B cell (primary cell): ENCODE measurements around the gene CCDC190. TPM values are rescaled to one million over a fixed set of nuclear protein-coding genes. Genes with fewer than 3 reads are reported as not detected.

ENCODE experiments used
- ATAC-seq: fragments of 200-7000 bp; cut with Tn5 transposase; one replicate; pipeline ENCODE4 v1.10.0; 2021; ENCODE audit warnings: low read depth, mild to moderate bottlenecking, moderate number of reproducible peaks, moderate library complexity
- CTCF ChIA-PET: fragments of 350-600 bp; sonication (Branson Sonifier 250); formaldehyde crosslinking; loops from one replicate; lab custom pipeline; 2021; ENCODE audit warnings: antibody characterized with exemption, inconsistent platforms; lab: Charles Lee
- POLR2A ChIA-PET: fragments of 350-600 bp; sonication (Branson Sonifier 250); formaldehyde crosslinking; loops from one replicate; lab custom pipeline; 2021; ENCODE audit warnings: antibody characterized with exemption; lab: Charles Lee
- DNase-seq: peaks from one replicate; pipeline ENCODE4 v3.0.0; 2013
- H2AFZ ChIP-seq: 2 replicates; pipeline ENCODE4 v1.6.1; 2012; ENCODE audit warnings: mild to moderate bottlenecking, low read depth, low read length; ENCODE audit not compliant: insufficient read depth, poor library complexity, severe bottlenecking
- H3K27ac ChIP-seq, 2 donors: 1 replicate in 1 of 2; 2 replicates in 1 of 2; pipeline ENCODE4 v1.5.1; 2012 to 2013; ENCODE audit warnings: low read length in 2 of 2, mild to moderate bottlenecking in 2 of 2, moderate library complexity in 1 of 2
- H3K27me3 ChIP-seq, 4 experiments: fragments of 200-600 bp in 1 of 4; sonication (generic) in 1 of 4; replicated peaks in 1 of 4; 1 replicate in 2 of 4; 2 replicates in 2 of 4; pipeline versions ENCODE4 v1.6.1 to v1.7.0; 2013 to 2016; ENCODE audit warnings: low read length in 3 of 4, mild to moderate bottlenecking in 2 of 4, mixed read lengths in 1 of 4, moderate library complexity in 1 of 4; ENCODE audit not compliant: insufficient read depth in 4 of 4, control insufficient read depth in 3 of 4; ENCODE audit errors: control extremely low read depth in 1 of 4
- H3K36me3 ChIP-seq, 2 experiments: replicated peaks in 1 of 2; 1 replicate in 1 of 2; 2 replicates in 1 of 2; pipeline versions ENCODE4 v1.6.1 to v1.7.1; 2013; ENCODE audit warnings: low read length in 1 of 2; ENCODE audit not compliant: insufficient read depth in 2 of 2, control insufficient read depth in 1 of 2; ENCODE audit errors: control extremely low read depth in 1 of 2, extremely low read depth in 1 of 2
- H3K4me1 ChIP-seq, 2 donors: fragments of 200-600 bp in 1 of 2; sonication (generic) in 1 of 2; 1 replicate in 1 of 2; 2 replicates in 1 of 2; pipeline versions ENCODE4 v1.5.1 to v1.6.1; 2013 to 2017; ENCODE audit warnings: low read length in 2 of 2; ENCODE audit not compliant: control insufficient read depth in 2 of 2, insufficient read depth in 2 of 2
- H3K4me2 ChIP-seq: replicated peaks from 2 replicates; pipeline ENCODE3; 2012; ENCODE audit warnings: mild to moderate bottlenecking, low read depth, low read length; ENCODE audit not compliant: poor library complexity, severe bottlenecking
- H3K4me3 ChIP-seq, 5 experiments: fragments of 200-600 bp in 1 of 5; sonication (generic) in 1 of 5; 1 replicate in 3 of 5; 2 replicates in 2 of 5; pipeline versions ENCODE4 v1.5.1 to v1.7.0; 2011 to 2016; ENCODE audit warnings: low read length in 4 of 5, mild to moderate bottlenecking in 4 of 5, low read depth in 2 of 5, control low read depth in 1 of 5, moderate library complexity in 1 of 5; ENCODE audit not compliant: insufficient read depth in 1 of 5; ENCODE audit errors: control extremely low read depth in 1 of 5, extremely low read depth in 1 of 5
- H3K79me2 ChIP-seq: fragments of 200-600 bp; sonication (generic); one replicate; pipeline ENCODE4 v1.6.0; 2016; ENCODE audit warnings: low read length; ENCODE audit not compliant: control insufficient read depth, insufficient read depth
- H3K9ac ChIP-seq: fragments of 200-600 bp; sonication (generic); 2 replicates; pipeline ENCODE4 v1.6.1; 2017; ENCODE audit warnings: mild to moderate bottlenecking, low read length, moderate library complexity
- H3K9me3 ChIP-seq, 3 donors: one replicate each; pipeline versions ENCODE4 v1.6.1 to v1.7.1; 2013; ENCODE audit warnings: low read length in 2 of 3; ENCODE audit not compliant: control insufficient read depth in 2 of 3, insufficient read depth in 1 of 3; ENCODE audit errors: control extremely low read depth in 1 of 3
- H4K20me1 ChIP-seq: 2 replicates; pipeline ENCODE4 v1.6.0; 2012; ENCODE audit warnings: mild to moderate bottlenecking, low read length; ENCODE audit not compliant: insufficient read depth, control insufficient read depth, poor library complexity, severe bottlenecking
- H3K27ac Mint-ChIP-seq: one replicate; pipeline ENCODE4 v1.8.0; 2021; ENCODE audit warnings: mixed read lengths
- H3K27me3 Mint-ChIP-seq: one replicate; pipeline ENCODE4 v1.8.0; 2021; ENCODE audit warnings: mixed read lengths
- H3K4me1 Mint-ChIP-seq: one replicate; pipeline ENCODE4 v1.8.0; 2021; ENCODE audit warnings: mixed read lengths
- H3K4me3 Mint-ChIP-seq: one replicate; pipeline ENCODE4 v1.8.0; 2021; ENCODE audit warnings: mixed read lengths
- H3K9me3 Mint-ChIP-seq: one replicate; pipeline ENCODE4 v1.8.0; 2022; ENCODE audit warnings: mixed read lengths; ENCODE audit not compliant: insufficient read depth
- EZH2 ChIP-seq: IDR thresholded peaks from 2 replicates; pipeline ENCODE4 v1.6.1; 2012; ENCODE audit warnings: borderline replicate concordance, low read depth, mild to moderate bottlenecking, moderate library complexity, low read length; ENCODE audit not compliant: insufficient read depth, poor library complexity, severe bottlenecking
- WGBS: methylation state at CpG from one replicate; pipeline ENCODE4 v1.1.5; 2013; ENCODE audit warnings: missing lambda C conversion rate; ENCODE audit not compliant: insufficient coverage; 5-methylcytosine and 5-hydroxymethylcytosine counted together
- intact Hi-C: fragments of 100-400 bp; cut with micrococcal nuclease; formaldehyde crosslinking; loops from one replicate; pipeline ENCODE4 v1.10.0; 2022
- polyA plus RNA-seq: library from polyadenylated mRNA; depleted of rRNA; stranded (reverse); fragments of >200 nt; gene quantifications from 2 replicates; pipeline ENCODE4 v1.2.3, GENCODE V29; 2012
- total RNA-seq, 2 donors: library from RNA; stranded (reverse); fragments of 120-200 nt in 1 of 2; gene quantifications; 1 replicate in 1 of 2; 2 replicates in 1 of 2; pipeline versions ENCODE4 v1.2.3 to v1.2.4, GENCODE V29; 2013 to 2022
- TF ChIP-seq, protein P1 (sequence below): fragments of 200-600 bp; IDR thresholded peaks from one replicate; pipeline ENCODE4 v1.8.0; 2022; ENCODE audit warnings: antibody characterized with exemption, mild to moderate bottlenecking

Gene CCDC190
- total and polyA plus RNA-seq, 2 donors (not counting 1 experiment from before 2014, with no cell fraction given): not detected

DNA sequence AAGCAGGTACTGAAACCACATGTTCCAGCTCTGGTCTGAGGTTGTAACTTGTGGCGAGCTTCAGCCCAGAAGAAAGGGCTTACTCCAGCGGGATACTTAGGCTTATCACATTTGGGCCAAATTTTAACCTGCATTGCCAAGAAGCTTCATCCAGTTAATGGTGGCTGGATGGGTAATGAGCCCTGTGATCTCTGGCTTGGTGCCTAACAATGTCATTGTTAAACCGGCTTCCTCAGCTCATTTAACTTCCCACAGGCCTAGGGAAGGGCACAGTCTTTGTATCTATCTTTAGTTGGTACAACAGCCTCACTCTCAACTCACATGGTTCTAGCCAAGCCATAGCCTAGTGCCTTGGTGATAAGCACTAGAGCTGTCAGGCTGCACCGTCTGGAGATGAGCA lies 43.6 kb upstream of the CCDC190 start:
- Mint-ChIP-seq H3K9me3 (no peaks in the 10 kb centered on the region), H3K27ac (no peak overlapping the region), H3K27me3 (peaks cover 4% of the 10 kb centered on the region), H3K4me3 (no peak overlapping the region), H3K4me1 (no peaks in the 10 kb centered on the region)
- DNase-seq: no peak
- no peaks in the 10 kb centered on the region for H3K79me2 ChIP-seq
- no peaks in the 10 kb centered on the region for H3K4me1 ChIP-seq
- TF ChIP-seq EZH2: no peak
- TF ChIP-seq, protein P1, sequence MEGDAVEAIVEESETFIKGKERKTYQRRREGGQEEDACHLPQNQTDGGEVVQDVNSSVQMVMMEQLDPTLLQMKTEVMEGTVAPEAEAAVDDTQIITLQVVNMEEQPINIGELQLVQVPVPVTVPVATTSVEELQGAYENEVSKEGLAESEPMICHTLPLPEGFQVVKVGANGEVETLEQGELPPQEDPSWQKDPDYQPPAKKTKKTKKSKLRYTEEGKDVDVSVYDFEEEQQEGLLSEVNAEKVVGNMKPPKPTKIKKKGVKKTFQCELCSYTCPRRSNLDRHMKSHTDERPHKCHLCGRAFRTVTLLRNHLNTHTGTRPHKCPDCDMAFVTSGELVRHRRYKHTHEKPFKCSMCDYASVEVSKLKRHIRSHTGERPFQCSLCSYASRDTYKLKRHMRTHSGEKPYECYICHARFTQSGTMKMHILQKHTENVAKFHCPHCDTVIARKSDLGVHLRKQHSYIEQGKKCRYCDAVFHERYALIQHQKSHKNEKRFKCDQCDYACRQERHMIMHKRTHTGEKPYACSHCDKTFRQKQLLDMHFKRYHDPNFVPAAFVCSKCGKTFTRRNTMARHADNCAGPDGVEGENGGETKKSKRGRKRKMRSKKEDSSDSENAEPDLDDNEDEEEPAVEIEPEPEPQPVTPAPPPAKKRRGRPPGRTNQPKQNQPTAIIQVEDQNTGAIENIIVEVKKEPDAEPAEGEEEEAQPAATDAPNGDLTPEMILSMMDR: no peak
- no peak overlapping the region for H2AFZ ChIP-seq
- WGBS: 93% methylated on average over 3 of the region's 4 CpGs
- intact Hi-C loops: no loop called here
- H3K4me3 ChIP-seq: no peak overlapping the region
- no peaks in the 10 kb centered on the region for H3K36me3 ChIP-seq
- no peaks in the 10 kb centered on the region for H4K20me1 ChIP-seq
- no peaks in the 10 kb centered on the region for H3K27me3 ChIP-seq
- H3K9me3 ChIP-seq: no peaks in the 10 kb centered on the region
- H3K4me2 ChIP-seq: no peak overlapping the region
- H3K9ac ChIP-seq: no peak overlapping the region
- no peak overlapping the region for H3K27ac ChIP-seq
- CTCF ChIA-PET: no interaction called here
- POLR2A ChIA-PET: no interaction called here
- no peak for ATAC-seq

DNA sequence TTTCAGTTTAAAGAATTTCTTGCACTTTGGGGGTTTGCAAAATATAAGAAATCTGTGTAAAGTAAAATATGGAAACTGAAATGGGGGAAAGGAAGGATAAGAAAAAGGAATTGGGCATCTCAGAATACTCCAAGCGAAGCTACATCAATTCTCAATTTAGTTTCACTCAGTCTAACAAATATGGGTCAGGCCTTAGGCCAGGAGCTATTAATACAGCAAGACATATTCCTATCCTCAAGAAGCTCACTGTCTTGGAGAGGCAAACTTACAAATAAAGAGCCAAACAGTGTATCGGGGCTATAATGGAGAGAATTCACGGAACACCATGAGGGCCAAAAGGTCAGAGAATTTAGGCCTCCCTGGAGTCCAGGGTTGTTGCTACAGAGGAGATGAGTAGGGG lies 43.0 kb upstream of the CCDC190 start:
- H3K27me3 ChIP-seq: no peaks in the 10 kb centered on the region
- no peak overlapping the region for H3K9ac ChIP-seq
- Mint-ChIP-seq H3K4me1 (no peaks in the 10 kb centered on the region), H3K27me3 (peaks cover 4% of the 10 kb centered on the region), H3K27ac (no peak overlapping the region), H3K9me3 (no peaks in the 10 kb centered on the region), H3K4me3 (no peak overlapping the region)
- intact Hi-C loops: no loop called here
- no peak for DNase-seq
- ChIA-PET CTCF (no interaction called here), POLR2A (no interaction called here)
- H3K36me3 ChIP-seq: no peaks in the 10 kb centered on the region
- WGBS: 93% methylated on average over 2 of the region's 3 CpGs
- no peak overlapping the region for H3K4me2 ChIP-seq
- no peaks in the 10 kb centered on the region for H3K79me2 ChIP-seq
- no peak for TF ChIP-seq EZH2
- TF ChIP-seq, protein P1: no peak
- ATAC-seq: no peak
- H3K9me3 ChIP-seq: no peaks in the 10 kb centered on the region
- no peaks in the 10 kb centered on the region for H3K4me1 ChIP-seq
- H3K27ac ChIP-seq: no peak overlapping the region
- H3K4me3 ChIP-seq: no peak overlapping the region
- no peak overlapping the region for H2AFZ ChIP-seq
- H4K20me1 ChIP-seq: no peaks in the 10 kb centered on the region
